ENCODE measurements around the gene PHC2.

PHC2 gene

DNA sequence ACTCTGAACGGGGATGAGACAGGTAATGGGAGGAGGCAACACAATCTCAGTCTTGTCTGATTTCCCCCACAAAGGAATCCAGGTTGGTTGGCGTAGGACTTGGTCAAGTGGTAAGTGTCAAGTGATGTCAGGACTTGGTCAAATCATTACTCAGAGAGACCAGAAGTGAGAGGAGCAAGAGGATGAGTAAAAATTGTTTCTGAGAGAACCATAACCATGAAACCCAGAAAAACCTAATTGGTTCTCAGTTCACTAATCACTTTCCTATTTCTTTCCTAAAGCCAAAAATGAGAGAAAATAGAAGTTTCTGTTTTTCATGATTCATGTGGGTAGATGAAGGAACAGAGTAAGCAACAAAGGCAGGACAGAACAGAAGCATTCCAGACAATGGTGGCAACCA, 5.0 kb downstream of the PHC2 start:
- no peak for DNase-seq (ENCODE audit: low read depth in 2 of 2)

GRCh38 chr1:33424610-33425009, 6.3 kb downstream of the PHC2 start:
- DNase-seq (ENCODE audit: low read depth in 2 of 2): no peak

DNA sequence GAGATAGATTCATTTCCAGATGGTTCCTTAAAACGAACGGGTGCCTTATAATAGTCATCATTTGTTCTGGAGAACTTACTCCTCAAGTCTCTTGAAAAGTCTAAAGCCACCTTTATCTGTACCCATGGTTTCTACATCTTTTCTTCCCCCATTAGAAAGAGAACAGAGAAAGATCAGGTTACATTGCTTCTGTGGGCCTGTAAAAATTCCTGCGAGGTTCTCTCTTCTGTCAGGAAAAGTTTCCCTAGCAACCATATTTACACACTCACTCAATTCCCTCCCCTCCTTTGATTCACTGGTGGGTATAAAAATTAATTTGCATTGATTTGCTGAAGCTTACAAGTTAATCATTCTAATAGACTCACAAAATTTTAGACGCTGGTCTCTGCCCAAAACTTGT, 6.7 kb downstream of the PHC2 start:
- DNase-seq (ENCODE audit: low read depth in 2 of 2): no peak

DNA sequence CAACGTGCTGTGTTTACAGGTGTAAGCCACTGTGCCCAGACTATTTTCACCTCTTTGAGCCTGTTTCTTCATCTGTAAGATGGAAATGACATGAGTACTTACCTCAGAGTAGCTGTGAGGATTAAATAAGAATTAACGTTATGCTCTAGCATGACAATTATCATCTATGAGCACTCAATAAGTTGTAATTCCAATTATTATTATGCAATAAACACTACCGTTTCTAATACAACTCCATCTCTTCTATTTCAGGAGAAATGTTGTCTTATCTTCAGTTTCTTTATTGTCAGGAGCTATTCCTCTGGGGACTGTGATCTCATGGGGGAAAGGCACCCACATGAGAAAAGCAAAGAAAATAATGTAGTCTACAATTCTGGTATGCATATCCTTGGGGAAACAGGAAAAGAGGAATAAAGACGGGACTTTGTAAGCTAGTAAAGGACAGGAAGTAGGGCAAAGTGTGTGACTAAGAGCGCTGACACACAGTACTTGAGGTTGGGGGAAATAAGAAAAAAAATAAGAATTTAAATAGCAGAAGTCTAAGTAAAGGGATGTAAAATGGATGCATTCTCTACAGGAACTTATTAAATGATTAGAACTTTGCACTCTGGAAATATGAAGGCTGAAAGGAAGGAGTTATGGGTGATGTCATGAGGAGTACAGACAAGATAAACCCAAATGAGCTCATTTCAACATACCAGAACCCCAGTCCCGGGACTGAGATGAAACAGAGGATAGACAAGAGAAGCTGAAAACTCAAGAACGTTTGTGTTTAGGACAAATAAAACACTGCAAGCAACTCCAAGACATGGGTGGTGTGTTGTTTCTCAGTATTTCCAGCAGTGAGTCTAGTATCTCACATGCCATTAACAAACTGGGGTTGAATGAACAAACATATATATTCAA, 9.8 kb downstream of the PHC2 start:
- no peak for DNase-seq (ENCODE audit: low read depth in 2 of 2)

DNA sequence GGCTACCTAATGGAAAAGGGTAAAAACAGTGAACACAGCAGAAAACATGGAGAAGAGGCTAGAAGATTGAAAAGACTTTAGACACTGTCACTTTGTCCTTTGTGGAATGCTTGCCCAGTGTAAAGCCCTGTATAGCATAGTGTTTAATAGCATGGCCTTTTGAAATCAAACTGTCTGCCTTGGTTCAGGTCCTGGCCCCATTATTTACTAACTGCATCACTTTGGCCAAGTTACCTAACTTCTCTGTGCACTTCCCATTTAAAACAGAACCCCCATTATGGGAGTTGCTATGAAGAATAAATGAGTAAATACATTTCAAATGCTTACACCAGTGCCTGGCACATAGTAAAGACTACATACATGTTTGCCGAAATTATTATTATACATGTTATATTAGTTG, 12.1 kb downstream of the PHC2 start:
- no peak for DNase-seq (ENCODE audit: low read depth in 2 of 2)

DNA sequence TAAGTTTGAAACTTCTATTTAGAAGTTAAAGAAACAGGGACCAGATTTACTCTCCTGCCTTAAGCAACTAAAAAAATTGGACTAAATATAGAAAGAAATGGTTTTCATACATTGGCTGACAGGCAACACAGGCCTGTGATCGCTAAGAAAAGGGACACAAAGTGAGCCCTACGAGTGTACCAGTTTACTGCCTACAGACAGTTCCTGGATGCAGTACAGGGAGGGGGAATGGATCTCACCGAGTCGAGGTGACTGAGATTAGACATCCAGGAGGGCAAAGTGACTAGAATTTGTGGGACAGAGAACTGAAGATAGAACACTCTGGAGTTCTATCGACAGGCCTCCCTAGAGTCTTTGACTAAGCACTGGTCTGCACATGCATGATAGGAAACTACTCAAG, 16.0 kb downstream of the PHC2 start:
- no peak for DNase-seq (ENCODE audit: low read depth in 2 of 2)

- DNase-seq (ENCODE audit: low read depth in 2 of 2): no peak
Measured at GRCh38 chr1:33410091-33410701, 20.7 kb downstream of the PHC2 start.

DNA sequence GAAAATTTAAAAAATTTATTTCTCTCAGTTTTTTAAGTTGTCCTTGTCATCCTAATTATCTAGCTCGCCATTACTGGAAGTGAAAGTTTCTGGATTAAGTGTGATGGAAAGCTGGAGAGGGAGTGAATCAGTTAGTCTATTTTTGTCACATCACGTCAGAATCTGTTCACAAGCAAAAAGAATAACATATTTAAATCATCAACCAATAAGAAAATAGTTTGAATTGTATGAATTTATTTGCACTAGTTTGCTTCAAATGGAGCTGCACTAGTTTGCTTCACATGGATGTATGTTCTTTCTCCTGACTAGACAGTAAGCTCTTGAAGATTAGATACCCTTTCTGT, 22.8 kb downstream of the PHC2 start:
- no peak for DNase-seq (ENCODE audit: low read depth in 2 of 2)

GRCh38 chr1:33407352-33408092, 23.4 kb downstream of the PHC2 start:
- DNase-seq (ENCODE audit: low read depth in 2 of 2): no peak

- no peak for DNase-seq (ENCODE audit: low read depth in 2 of 2)
Measured at GRCh38 chr1:33402206-33402605, 28.7 kb downstream of the PHC2 start.

GRCh38 chr1:33401471-33401870, 29.4 kb downstream of the PHC2 start:
- DNase-seq (ENCODE audit: low read depth in 2 of 2): no peak

DNA sequence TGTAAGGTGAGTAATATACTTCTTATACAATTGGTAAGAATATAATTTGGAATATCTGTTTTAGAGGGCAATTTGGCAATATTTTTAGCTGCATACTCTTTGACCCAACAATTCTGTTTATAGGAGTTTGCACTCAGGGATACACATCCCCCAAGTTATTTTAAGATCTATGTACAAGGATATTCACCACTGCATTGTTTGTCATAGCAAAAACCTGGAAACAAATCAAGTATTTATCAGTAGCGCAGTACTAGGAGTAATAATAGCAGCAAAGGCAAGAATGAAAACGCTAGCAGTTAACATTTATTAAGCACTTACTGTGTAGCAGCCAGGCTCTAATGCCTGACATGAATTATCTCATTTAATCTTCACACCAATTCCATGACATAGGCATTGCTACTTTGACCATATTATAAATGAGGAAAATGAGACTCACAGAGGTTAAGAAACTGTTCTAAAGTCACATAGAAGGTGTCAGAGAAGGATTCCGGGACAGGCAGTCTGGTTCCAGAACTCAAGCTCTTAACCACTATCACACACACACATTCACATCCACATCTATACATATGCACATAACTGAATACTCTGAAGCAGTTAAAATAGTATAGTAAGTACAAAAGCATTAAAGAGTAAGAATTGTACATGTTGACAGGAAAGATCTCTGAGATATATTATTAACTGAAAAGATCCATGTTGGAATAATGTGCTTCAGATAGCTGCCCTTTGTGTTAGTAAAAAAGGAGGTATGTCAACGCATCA, 30.6 kb downstream of the PHC2 start:
- DNase-seq (ENCODE audit: low read depth in 2 of 2): no peak

- no peak for DNase-seq (ENCODE audit: low read depth in 2 of 2)
Measured at GRCh38 chr1:33399375-33399774, 31.5 kb downstream of the PHC2 start.

GRCh38 chr1:33397994-33398393, 32.9 kb downstream of the PHC2 start:
- no peak for DNase-seq (ENCODE audit: low read depth in 2 of 2)

- no peak for DNase-seq (ENCODE audit: low read depth in 2 of 2)
Measured at GRCh38 chr1:33397125-33397506, 33.8 kb downstream of the PHC2 start.

DNA sequence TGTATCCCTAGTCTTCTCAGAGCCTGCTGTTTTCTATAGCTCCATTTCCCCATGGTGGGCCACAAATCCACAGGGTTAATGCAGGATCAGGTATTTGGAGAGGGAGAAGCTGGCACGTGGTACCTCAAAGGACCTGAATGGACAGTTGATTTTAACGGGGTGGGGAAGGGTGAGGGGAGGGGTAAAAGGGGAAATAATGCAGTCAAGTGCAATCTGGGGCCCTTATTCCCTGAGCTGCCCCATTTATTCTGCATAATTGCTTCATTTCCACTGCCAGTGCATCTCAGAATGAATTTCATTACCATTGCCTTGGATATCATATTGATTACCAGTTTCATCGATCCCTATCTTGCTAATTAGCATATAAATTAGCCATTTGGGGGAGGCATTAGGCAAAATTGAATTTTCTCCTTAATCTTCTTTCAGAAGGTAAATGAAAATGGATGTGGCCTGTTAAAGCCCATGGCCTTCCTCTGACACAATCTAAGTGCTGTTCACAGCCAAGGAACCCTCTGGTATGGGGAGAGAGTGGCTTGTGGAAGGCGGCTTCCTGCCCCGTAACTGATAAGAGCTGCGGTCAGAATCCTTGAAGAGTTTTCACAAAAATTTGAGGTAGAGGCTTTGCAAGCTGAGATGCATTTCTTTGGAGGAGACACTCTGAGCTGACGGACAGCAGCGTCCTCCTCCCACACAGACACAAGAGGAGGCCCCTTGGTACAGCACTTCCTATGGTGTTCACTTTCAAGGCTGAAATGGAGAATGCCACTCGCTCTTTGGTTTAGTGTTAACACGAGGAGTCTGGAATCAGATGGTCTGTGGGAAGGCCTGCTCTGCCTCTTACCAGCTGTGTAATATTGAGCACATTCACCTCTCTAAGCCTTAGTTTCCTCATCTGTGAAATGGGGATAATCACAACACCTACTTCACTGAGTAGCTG, 34.4 kb downstream of the PHC2 start:
- DNase-seq (ENCODE audit: low read depth in 2 of 2): no peak

DNA sequence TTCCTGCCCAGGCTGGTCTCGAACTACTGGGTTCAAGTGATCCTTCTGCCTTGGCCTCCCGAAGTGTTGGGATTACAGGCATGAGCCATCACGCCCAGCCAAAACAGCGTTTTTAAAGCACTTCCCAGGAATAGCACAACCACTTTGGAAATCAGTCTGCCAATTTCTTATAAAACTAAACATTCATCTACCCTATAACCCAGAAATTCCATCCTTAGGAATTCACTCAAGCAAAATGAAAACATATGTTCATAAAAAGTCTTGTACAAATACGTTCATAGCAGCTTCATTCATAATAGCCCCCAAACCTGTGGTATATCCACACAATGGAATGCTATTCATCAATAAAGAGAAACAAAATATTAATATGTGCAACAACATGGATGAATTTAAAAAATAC, 36.1 kb downstream of the PHC2 start:
- no peak for DNase-seq (ENCODE audit: low read depth in 2 of 2)

- DNase-seq (ENCODE audit: low read depth in 2 of 2): no peak
Measured at GRCh38 chr1:33393991-33394390, 36.9 kb downstream of the PHC2 start.

DNA sequence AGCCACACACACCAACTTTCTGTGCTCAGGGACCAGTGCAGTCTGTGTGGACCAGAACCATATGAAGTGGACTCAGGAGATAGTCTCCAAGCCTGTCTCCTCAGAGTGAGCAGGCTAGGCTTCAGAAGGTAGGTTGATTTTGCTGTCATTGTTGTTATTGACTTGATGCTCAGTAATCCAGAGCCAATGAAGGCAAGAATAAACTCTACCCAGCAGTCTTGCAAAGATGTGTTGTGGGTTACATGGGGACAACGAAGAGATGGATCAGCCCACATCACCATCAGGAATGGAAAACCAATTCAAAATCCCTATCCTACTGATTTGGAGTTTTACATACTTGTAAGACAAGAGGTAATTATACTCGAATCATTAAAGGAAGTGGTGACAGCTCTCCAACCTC, 37.4 kb downstream of the PHC2 start:
- no peak for DNase-seq (ENCODE audit: low read depth in 2 of 2)

DNA sequence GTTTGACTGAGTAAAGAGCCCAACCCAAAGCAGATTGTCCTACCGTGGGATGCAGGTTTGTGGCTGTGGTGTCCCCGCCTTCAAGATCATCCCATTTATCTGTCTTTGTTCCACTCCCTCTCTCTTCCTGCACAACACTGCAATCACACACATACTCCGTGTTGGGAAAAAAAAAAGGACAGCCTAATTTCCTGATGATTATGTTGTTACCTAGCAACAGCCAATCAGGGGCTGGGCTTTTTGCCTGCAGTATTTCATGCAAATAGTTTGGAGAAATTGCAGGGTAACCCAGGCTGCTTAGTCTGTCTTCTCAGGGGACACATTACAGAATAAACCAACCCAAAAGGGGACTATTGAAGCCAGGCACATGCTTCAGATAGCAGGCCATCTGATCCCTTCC, 38.3 kb downstream of the PHC2 start:
- DNase-seq (ENCODE audit: low read depth in 2 of 2): no peak

DNA sequence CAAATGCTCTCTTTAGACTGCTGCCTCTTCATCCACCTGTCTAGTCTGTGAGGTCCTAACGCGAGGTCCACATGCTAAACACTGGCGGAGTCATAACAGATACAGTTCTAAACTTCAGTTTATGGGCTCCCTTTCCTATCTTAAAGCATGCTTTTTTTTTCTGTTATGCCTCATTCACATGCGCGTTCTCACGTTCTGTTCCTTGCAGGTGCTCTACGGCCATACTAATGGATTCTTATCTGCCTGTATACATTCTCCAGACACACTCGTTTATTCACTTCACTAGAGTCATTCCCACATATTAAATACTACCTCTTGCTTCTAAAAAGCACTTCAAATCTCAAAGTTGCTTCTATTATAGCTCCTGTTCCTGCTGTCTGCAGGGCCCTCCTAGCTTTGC, 38.7 kb downstream of the PHC2 start:
- DNase-seq (ENCODE audit: low read depth in 2 of 2): no peak
